Gastrocnemius medialis (tissue), 4 donors: ENCODE results near the gene WWOX. TPM values are rescaled to one million over a fixed set of nuclear protein-coding genes. Genes with fewer than 3 reads are reported as not detected.

Source experiments
- ATAC-seq, 2 donors: fragments of 150-250 bp; one replicate each; pipeline ENCODE4 v1.9.1; 2016
- DNase-seq, 2 donors: peaks; one replicate each; pipeline ENCODE4 v3.0.0-alpha.2; 2019
- H3K27ac ChIP-seq, 4 donors: fragments of 200-600 bp; sonication (generic); 1 replicate in 1 of 4; 2 replicates in 3 of 4; pipeline ENCODE4 v1.5.1; 2016 to 2018; ENCODE audit warnings: mild to moderate bottlenecking in 2 of 4, moderate library complexity in 1 of 4
- H3K27me3 ChIP-seq, 3 donors: fragments of 200-600 bp; sonication (generic) in 2 of 3; 1 replicate in 1 of 3; 2 replicates in 2 of 3; pipeline versions ENCODE4 v1.5.1 to v1.6.0; 2016 to 2019; ENCODE audit warnings: mild to moderate bottlenecking in 1 of 3, moderate library complexity in 1 of 3
- H3K36me3 ChIP-seq, 2 donors: fragments of 200-600 bp; sonication (generic) in 1 of 2; one replicate each; pipeline ENCODE4 v1.5.1; 2017 to 2018
- H3K4me1 ChIP-seq, 2 donors: fragments of 200-600 bp; sonication (generic) in 1 of 2; one replicate each; pipeline ENCODE4 v1.5.1; 2016 to 2017; ENCODE audit warnings: mild to moderate bottlenecking in 2 of 2
- H3K4me3 ChIP-seq, 4 donors: fragments of 200-600 bp; sonication (generic) in 3 of 4; 1 replicate in 1 of 4; 2 replicates in 3 of 4; pipeline ENCODE4 v1.5.1; 2016 to 2019; ENCODE audit warnings: mild to moderate bottlenecking in 2 of 4
- H3K9me3 ChIP-seq, 3 donors: fragments of 200-600 bp; sonication (generic) in 2 of 3; 1 replicate in 1 of 3; 2 replicates in 2 of 3; pipeline ENCODE4 v1.5.1; 2016 to 2019
- POLR2A ChIP-seq, 2 donors: fragments of 450-650 bp; IDR thresholded peaks; one replicate each; pipeline ENCODE4 v1.6.1; 2017; ENCODE audit warnings: antibody characterized with exemption in 2 of 2, mild to moderate bottlenecking in 2 of 2, moderate library complexity in 2 of 2
- in situ Hi-C, 4 donors: fragments of 200-750 bp; cut with MboI; loops; one replicate each; pipeline versions ENCODE4 v1.15.0 to v1.8.0; 2017; ENCODE audit warnings: low sequenced_read_pairs in 4 of 4
- intact Hi-C: fragments of 100-400 bp; cut with DNase I; formaldehyde crosslinking; loops from one replicate; pipeline ENCODE4 v1.15.1; 2023; ENCODE audit warnings: low total_unique reads
- total RNA-seq, 4 donors: library from RNA; depleted of rRNA; stranded (reverse); fragments of >200 nt; gene quantifications; one replicate each; pipeline versions ENCODE4 v1.1.0 to v1.2.3, GENCODE V29; 2016
- TF ChIP-seq, protein P1 (sequence below), 5 experiments: fragments of 450-650 bp in 3 of 5; fragments of 200-600 bp in 2 of 5; sonication (generic) in 2 of 5; IDR thresholded peaks in 4 of 5; conservative IDR thresholded peaks in 1 of 5; 1 replicate in 4 of 5; 2 replicates in 1 of 5; pipeline ENCODE4 v1.5.1; 2016 to 2019; ENCODE audit warnings: antibody characterized with exemption in 5 of 5, mild to moderate bottlenecking in 3 of 5, moderate library complexity in 3 of 5

WWOX gene
- total RNA-seq, 4 donors from 2014 or later, result 3.3 to 13.0 (median 6.0) TPM

DNA sequence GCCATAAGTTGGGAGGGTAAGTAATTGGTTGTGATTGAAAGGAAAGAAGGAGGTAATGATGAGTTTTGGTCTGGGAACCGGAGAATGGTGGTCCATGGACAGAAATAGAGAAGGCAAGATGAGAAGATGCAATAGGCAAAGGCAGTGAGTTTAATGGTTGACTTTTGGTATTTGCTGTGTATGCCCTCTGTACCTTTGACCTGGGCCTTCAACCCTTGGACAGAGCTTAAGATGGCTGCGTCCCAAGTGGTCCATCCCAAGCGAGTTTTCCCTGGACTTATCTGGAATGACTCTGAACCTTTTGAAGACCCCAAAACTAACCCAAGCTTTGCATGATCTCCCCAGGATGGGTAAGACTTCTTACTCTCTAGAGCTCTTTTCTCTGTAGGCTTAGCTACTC lies 836.6 kb downstream of the WWOX start:
- Histone ChIP-seq H3K4me1 (no peaks in the 10 kb centered on the region), H3K9me3 (no peaks in the 10 kb centered on the region), H3K36me3 (no peaks in the 10 kb centered on the region), H3K27me3 (no peaks in the 10 kb centered on the region), H3K27ac (no peak overlapping the region), H3K4me3 (no peak overlapping the region)
- in situ Hi-C loops (loop anchor here in 1 of 4 donors (25.0 kb wide), 1 partner anchor 676 kb away; the partner anchor contains the start of gene MAF), intact Hi-C loops (no loop called here)
- ATAC-seq, result no peak
- TF ChIP-seq, protein P1, sequence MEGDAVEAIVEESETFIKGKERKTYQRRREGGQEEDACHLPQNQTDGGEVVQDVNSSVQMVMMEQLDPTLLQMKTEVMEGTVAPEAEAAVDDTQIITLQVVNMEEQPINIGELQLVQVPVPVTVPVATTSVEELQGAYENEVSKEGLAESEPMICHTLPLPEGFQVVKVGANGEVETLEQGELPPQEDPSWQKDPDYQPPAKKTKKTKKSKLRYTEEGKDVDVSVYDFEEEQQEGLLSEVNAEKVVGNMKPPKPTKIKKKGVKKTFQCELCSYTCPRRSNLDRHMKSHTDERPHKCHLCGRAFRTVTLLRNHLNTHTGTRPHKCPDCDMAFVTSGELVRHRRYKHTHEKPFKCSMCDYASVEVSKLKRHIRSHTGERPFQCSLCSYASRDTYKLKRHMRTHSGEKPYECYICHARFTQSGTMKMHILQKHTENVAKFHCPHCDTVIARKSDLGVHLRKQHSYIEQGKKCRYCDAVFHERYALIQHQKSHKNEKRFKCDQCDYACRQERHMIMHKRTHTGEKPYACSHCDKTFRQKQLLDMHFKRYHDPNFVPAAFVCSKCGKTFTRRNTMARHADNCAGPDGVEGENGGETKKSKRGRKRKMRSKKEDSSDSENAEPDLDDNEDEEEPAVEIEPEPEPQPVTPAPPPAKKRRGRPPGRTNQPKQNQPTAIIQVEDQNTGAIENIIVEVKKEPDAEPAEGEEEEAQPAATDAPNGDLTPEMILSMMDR (IDR thresholded peaks at IDR 0.05 in 4 of 5, conservative IDR thresholded peaks at IDR 0.05 in 1 of 5), result no peak
- no peak for TF ChIP-seq POLR2A (IDR thresholded peaks at IDR 0.05)
- no peak for DNase-seq

DNA sequence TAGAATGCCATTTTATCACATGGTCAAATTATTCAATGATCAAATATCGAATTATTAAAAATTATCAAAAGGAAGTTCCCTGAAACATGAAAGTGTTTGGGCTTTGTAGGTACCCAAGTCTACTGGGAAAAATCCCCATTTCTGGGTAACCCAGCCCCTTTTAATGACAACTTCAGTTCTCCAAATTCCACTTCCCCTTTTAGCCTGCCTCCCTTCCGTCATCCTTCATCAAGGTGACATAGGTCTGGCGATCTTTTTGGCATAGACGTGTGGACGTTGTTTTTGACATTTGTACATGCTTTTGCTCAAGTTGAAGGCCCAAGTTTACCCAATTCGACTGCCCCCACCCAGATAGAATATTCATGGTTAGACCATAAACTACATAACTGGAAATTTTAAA lies 840.1 kb downstream of the WWOX start:
- in situ Hi-C loops (loop anchor here in 1 of 4 donors (25.0 kb wide), 1 partner anchor 673 kb away; the partner anchor contains the start of gene MAF), intact Hi-C loops (no loop called here)
- DNase-seq (no peak), ATAC-seq (no peak)
- no peaks in the 10 kb centered on the region for H3K9me3 ChIP-seq
- H3K36me3 ChIP-seq, result no peaks in the 10 kb centered on the region
- no peak overlapping the region for H3K4me3 ChIP-seq
- TF ChIP-seq, protein P1 (IDR thresholded peaks at IDR 0.05 in 4 of 5, conservative IDR thresholded peaks at IDR 0.05 in 1 of 5), result no peak
- no peak for TF ChIP-seq POLR2A (IDR thresholded peaks at IDR 0.05)
- no peak overlapping the region for H3K27ac ChIP-seq
- no peaks in the 10 kb centered on the region for H3K27me3 ChIP-seq
- H3K4me1 ChIP-seq, result no peaks in the 10 kb centered on the region

DNA sequence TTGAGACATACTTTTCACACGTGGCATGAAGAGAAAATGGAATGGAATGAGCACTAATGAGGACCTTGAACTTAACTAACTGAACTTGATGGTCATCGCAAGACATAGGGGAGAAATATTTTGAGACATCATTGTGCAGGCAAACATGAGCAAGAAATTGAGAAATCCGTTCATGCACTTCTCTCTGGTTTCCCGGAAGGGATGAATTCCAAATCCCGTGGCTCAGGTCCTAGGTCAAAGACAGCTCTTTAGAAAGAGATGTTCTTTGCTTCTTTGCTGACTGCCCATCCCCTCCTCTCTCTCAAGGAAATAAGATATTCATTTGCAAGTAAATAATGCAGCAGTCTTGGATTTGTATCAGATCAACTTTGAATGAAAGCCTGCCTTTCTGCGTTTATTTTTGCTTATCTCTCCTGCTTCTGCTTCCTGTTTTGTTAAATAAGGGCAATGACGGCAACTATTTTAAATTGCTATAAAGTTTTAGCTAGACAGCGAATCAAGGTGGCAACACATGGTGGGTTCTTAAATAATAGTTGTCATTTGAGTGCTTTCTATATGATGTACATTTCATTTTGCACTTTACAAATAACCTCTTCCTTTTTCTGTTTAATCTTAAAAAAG lies 843.3 kb downstream of the WWOX start:
- in situ Hi-C loops, result loop anchor here in 1 of 4 donors (25.0 kb wide), 1 partner anchor 670 kb away; the partner anchor contains the start of gene MAF
- TF ChIP-seq POLR2A (IDR thresholded peaks at IDR 0.05), result no peak
- TF ChIP-seq, protein P1 (IDR thresholded peaks at IDR 0.05 in 4 of 5, conservative IDR thresholded peaks at IDR 0.05 in 1 of 5), result no peak
- no peak overlapping the region for H3K4me3 ChIP-seq
- H3K36me3 ChIP-seq, result no peaks in the 10 kb centered on the region
- DNase-seq (no peak), ATAC-seq (no peak)
- no peaks in the 10 kb centered on the region for H3K4me1 ChIP-seq
- intact Hi-C loops, result no loop called here
- no peaks in the 10 kb centered on the region for H3K27me3 ChIP-seq
- no peaks in the 10 kb centered on the region for H3K9me3 ChIP-seq
- no peak overlapping the region for H3K27ac ChIP-seq

DNA sequence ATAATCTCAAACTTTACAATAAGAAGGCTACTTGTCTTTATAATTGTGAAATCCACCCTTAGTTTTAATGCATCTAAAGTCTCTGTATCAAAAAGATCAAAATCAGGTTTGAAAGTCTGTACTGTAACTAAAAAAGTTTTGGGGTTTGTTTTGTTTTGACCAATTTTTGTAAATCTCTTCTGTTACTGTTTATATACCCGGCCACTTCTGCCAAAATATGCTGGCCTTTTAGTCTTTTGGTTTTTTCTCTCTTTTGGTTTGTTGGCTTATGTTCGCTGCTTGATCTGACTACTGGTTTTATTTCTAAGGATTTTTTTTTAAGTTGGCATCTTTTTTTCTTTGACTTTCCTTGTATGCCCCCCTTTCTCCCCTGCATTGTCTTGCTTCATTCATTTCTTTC lies 845.9 kb downstream of the WWOX start:
- H3K36me3 ChIP-seq, result no peaks in the 10 kb centered on the region
- no peaks in the 10 kb centered on the region for H3K9me3 ChIP-seq
- H3K27ac ChIP-seq, result no peak overlapping the region
- H3K27me3 ChIP-seq, result no peaks in the 10 kb centered on the region
- no peak for ATAC-seq
- no peak overlapping the region for H3K4me3 ChIP-seq
- TF ChIP-seq POLR2A (IDR thresholded peaks at IDR 0.05), result no peak
- TF ChIP-seq, protein P1 (IDR thresholded peaks at IDR 0.05 in 4 of 5, conservative IDR thresholded peaks at IDR 0.05 in 1 of 5), result no peak
- in situ Hi-C loops (loop anchor here in 1 of 4 donors (25.0 kb wide), 1 partner anchor 667 kb away; the partner anchor contains the start of gene MAF), intact Hi-C loops (no loop called here)
- H3K4me1 ChIP-seq, result no peaks in the 10 kb centered on the region
- no peak for DNase-seq
